ENCODE data around the gene CHD6.

CHD6 gene

GRCh38 chr20:41458761-41459160 lies 159.4 kb downstream of the CHD6 start:
- no peak for DNase-seq
- in situ Hi-C loops (cut with HindIII; ENCODE audit: low pct_ligation_motif_present, low pct_unique_long_range_greater_than_20kb, low sequenced_read_pairs), result no loop called here

GRCh38 chr20:41457173-41457857 lies 160.9 kb downstream of the CHD6 start:
- in situ Hi-C loops (cut with HindIII; ENCODE audit: low pct_ligation_motif_present, low pct_unique_long_range_greater_than_20kb, low sequenced_read_pairs), result no loop called here
- no peak for DNase-seq

- DNase-seq, result no peak
- in situ Hi-C loops (cut with HindIII; ENCODE audit: low pct_ligation_motif_present, low pct_unique_long_range_greater_than_20kb, low sequenced_read_pairs), result no loop called here
Measured at GRCh38 chr20:41456351-41456750, 161.8 kb downstream of the CHD6 start.

- in situ Hi-C loops (cut with HindIII; ENCODE audit: low pct_ligation_motif_present, low pct_unique_long_range_greater_than_20kb, low sequenced_read_pairs), result no loop called here
- no peak for DNase-seq
Measured at GRCh38 chr20:41454250-41454649, 163.9 kb downstream of the CHD6 start.

- no peak for DNase-seq
Measured at GRCh38 chr20:41453010-41453950, 164.9 kb downstream of the CHD6 start.

GRCh38 chr20:41452226-41452625 lies 166.0 kb downstream of the CHD6 start:
- no peak for DNase-seq
- in situ Hi-C loops (cut with HindIII; ENCODE audit: low pct_ligation_motif_present, low pct_unique_long_range_greater_than_20kb, low sequenced_read_pairs), result no loop called here

More at GRCh38 chr20:41453010-41453950, 164.9 kb downstream of the CHD6 start:
- in situ Hi-C loops (cut with HindIII; ENCODE audit: low pct_ligation_motif_present, low pct_unique_long_range_greater_than_20kb, low sequenced_read_pairs), result no loop called here

- no peak for DNase-seq
- in situ Hi-C loops (cut with HindIII; ENCODE audit: low pct_ligation_motif_present, low pct_unique_long_range_greater_than_20kb, low sequenced_read_pairs), result no loop called here
Measured at GRCh38 chr20:41447006-41447405, 171.2 kb downstream of the CHD6 start.

GRCh38 chr20:41446456-41446855 lies 171.7 kb downstream of the CHD6 start:
- in situ Hi-C loops (cut with HindIII; ENCODE audit: low pct_ligation_motif_present, low pct_unique_long_range_greater_than_20kb, low sequenced_read_pairs), result no loop called here

GRCh38 chr20:41444821-41445220 lies 173.4 kb downstream of the CHD6 start:
- DNase-seq, result no peak

More at GRCh38 chr20:41446456-41446855, 171.7 kb downstream of the CHD6 start:
- DNase-seq, result no peak

GRCh38 chr20:41443691-41444090 lies 174.5 kb downstream of the CHD6 start:
- DNase-seq, result no peak
- in situ Hi-C loops (cut with HindIII; ENCODE audit: low pct_ligation_motif_present, low pct_unique_long_range_greater_than_20kb, low sequenced_read_pairs), result no loop called here

More at GRCh38 chr20:41444821-41445220, 173.4 kb downstream of the CHD6 start:
- in situ Hi-C loops (cut with HindIII; ENCODE audit: low pct_ligation_motif_present, low pct_unique_long_range_greater_than_20kb, low sequenced_read_pairs), result no loop called here

- in situ Hi-C loops (cut with HindIII; ENCODE audit: low pct_ligation_motif_present, low pct_unique_long_range_greater_than_20kb, low sequenced_read_pairs), result no loop called here
- DNase-seq, result no peak
Measured at GRCh38 chr20:41440882-41441281, 177.3 kb downstream of the CHD6 start.

GRCh38 chr20:41437836-41438235 lies 180.3 kb downstream of the CHD6 start:
- no peak for DNase-seq
- in situ Hi-C loops (cut with HindIII; ENCODE audit: low pct_ligation_motif_present, low pct_unique_long_range_greater_than_20kb, low sequenced_read_pairs), result no loop called here

- in situ Hi-C loops (cut with HindIII; ENCODE audit: low pct_ligation_motif_present, low pct_unique_long_range_greater_than_20kb, low sequenced_read_pairs), result no loop called here
- DNase-seq, result peak; percentile 54
Measured at GRCh38 chr20:41436679-41437078, 181.5 kb downstream of the CHD6 start.

- DNase-seq, result no peak
- in situ Hi-C loops (cut with HindIII; ENCODE audit: low pct_ligation_motif_present, low pct_unique_long_range_greater_than_20kb, low sequenced_read_pairs), result no loop called here
Measured at GRCh38 chr20:41433203-41433602, 185.0 kb downstream of the CHD6 start.

GRCh38 chr20:41432746-41433145 lies 185.4 kb downstream of the CHD6 start:
- in situ Hi-C loops (cut with HindIII; ENCODE audit: low pct_ligation_motif_present, low pct_unique_long_range_greater_than_20kb, low sequenced_read_pairs), result no loop called here
- no peak for DNase-seq

- peak; percentile 57 for DNase-seq
- in situ Hi-C loops (cut with HindIII; ENCODE audit: low pct_ligation_motif_present, low pct_unique_long_range_greater_than_20kb, low sequenced_read_pairs), result no loop called here
Measured at GRCh38 chr20:41428285-41428684, 189.9 kb downstream of the CHD6 start.

GRCh38 chr20:41427833-41428232 lies 190.3 kb downstream of the CHD6 start:
- DNase-seq, result no peak
- in situ Hi-C loops (cut with HindIII; ENCODE audit: low pct_ligation_motif_present, low pct_unique_long_range_greater_than_20kb, low sequenced_read_pairs), result no loop called here

- in situ Hi-C loops (cut with HindIII; ENCODE audit: low pct_ligation_motif_present, low pct_unique_long_range_greater_than_20kb, low sequenced_read_pairs), result no loop called here
- DNase-seq, result no peak
Measured at GRCh38 chr20:41426976-41427375, 191.2 kb downstream of the CHD6 start.

- in situ Hi-C loops (cut with HindIII; ENCODE audit: low pct_ligation_motif_present, low pct_unique_long_range_greater_than_20kb, low sequenced_read_pairs), result no loop called here
- DNase-seq, result no peak
Measured at GRCh38 chr20:41426086-41426830, 191.9 kb downstream of the CHD6 start.
